ENCODE results near the gene SSH2. TPM values are rescaled to one million over a fixed set of nuclear protein-coding genes. Genes with fewer than 3 reads are reported as not detected.

SSH2 gene
- polyA plus RNA-seq, 1 donor from 2014 or later = 16.6 TPM

DNA sequence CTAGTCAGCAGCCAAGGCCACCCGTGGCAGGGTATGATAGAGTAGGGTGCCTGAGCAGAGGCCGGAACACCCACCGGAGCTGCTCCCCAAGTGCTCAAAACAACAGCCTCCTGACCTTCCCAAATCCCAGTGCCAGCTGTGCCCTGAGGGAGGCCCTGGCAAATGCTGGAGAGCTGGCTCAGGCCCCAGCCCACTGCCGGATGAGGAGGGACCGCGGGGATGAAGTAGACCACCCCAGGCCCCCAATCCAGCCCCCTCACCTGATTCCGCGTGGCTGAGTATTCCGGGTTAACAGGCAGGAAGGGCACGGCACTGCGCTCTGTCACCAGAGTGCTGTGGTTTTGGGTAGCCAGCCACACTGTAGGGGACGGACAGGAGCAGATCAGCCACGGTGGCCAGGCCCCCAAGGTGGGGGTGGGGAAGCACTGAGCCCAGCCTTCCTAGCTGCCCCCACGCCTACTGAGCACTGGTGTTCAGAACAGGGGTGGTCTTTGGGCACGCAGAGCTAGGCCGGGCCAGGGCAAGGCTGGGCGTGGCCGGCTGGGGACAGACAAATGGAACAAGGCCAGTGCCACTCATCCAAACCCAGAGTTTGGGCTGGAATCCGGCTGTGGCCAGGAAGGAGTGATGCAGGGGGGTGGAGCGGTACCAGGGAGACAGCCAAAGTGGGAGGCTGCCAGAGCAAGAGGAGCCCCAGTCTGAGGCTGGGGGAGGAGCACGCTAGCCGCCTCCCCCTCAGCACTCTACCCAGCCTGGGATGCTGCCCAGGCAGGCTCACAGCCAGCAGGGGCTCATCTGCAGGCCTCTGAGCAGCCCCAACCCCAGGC lies 352.4 kb downstream of the SSH2 start:
- Histone ChIP-seq H3K27ac (ENCODE audit: low read length) (no peak overlapping the region), H4K20me1 (ENCODE audit: insufficient read depth) (no peaks in the 10 kb centered on the region), H3K9me3 (ENCODE audit: low read length) (no peaks in the 10 kb centered on the region), H3K36me3 (ENCODE audit: insufficient read depth, low read length) (no peaks in the 10 kb centered on the region), H3K4me2 (ENCODE audit: low read length) (no peak overlapping the region), H3K79me2 (replicated peaks; ENCODE audit: insufficient read depth, low read length) (peaks cover 3% of the 10 kb centered on the region), H3K27me3 (ENCODE audit: insufficient read depth, low read depth, low read length) (no peaks in the 10 kb centered on the region), H3K9me2 (ENCODE audit: insufficient read depth, low read length) (no peaks in the 10 kb centered on the region), H3K4me3 (ENCODE audit: low read length) (no peak overlapping the region), H3K9ac (ENCODE audit: low read length) (no peak overlapping the region), H3F3A (ENCODE audit: insufficient read depth, low read length, poor library complexity, severe bottlenecking) (no peaks in the 10 kb centered on the region), H2AFZ (ENCODE audit: low read depth, low read length) (no peak overlapping the region)
- TF ChIP-seq SMC3 (conservative IDR thresholded peaks at IDR 0.05; ENCODE audit: poor library complexity) (no peak), RAD21 (conservative IDR thresholded peaks at IDR 0.05) (no peak), CTCF (IDR thresholded peaks at IDR 0.05; ENCODE audit: poor library complexity, severe bottlenecking) (no peak), EP300 (conservative IDR thresholded peaks at IDR 0.05; ENCODE audit: poor library complexity, severe bottlenecking) (no peak), EZH2 (IDR thresholded peaks at IDR 0.05; ENCODE audit: borderline replicate concordance, insufficient read depth, low read length, poor library complexity, severe bottlenecking) (no peak), MXI1 (conservative IDR thresholded peaks at IDR 0.05; ENCODE audit: poor library complexity, severe bottlenecking) (no peak), POLR2AphosphoS5 (IDR thresholded peaks at IDR 0.05) (no peak), TAF1 (IDR thresholded peaks at IDR 0.05; ENCODE audit: low read depth) (no peak)
- TF ChIP-seq, protein P1, sequence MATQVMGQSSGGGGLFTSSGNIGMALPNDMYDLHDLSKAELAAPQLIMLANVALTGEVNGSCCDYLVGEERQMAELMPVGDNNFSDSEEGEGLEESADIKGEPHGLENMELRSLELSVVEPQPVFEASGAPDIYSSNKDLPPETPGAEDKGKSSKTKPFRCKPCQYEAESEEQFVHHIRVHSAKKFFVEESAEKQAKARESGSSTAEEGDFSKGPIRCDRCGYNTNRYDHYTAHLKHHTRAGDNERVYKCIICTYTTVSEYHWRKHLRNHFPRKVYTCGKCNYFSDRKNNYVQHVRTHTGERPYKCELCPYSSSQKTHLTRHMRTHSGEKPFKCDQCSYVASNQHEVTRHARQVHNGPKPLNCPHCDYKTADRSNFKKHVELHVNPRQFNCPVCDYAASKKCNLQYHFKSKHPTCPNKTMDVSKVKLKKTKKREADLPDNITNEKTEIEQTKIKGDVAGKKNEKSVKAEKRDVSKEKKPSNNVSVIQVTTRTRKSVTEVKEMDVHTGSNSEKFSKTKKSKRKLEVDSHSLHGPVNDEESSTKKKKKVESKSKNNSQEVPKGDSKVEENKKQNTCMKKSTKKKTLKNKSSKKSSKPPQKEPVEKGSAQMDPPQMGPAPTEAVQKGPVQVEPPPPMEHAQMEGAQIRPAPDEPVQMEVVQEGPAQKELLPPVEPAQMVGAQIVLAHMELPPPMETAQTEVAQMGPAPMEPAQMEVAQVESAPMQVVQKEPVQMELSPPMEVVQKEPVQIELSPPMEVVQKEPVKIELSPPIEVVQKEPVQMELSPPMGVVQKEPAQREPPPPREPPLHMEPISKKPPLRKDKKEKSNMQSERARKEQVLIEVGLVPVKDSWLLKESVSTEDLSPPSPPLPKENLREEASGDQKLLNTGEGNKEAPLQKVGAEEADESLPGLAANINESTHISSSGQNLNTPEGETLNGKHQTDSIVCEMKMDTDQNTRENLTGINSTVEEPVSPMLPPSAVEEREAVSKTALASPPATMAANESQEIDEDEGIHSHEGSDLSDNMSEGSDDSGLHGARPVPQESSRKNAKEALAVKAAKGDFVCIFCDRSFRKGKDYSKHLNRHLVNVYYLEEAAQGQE (IDR thresholded peaks at IDR 0.05; ENCODE audit: borderline replicate concordance) = no peak

DNA sequence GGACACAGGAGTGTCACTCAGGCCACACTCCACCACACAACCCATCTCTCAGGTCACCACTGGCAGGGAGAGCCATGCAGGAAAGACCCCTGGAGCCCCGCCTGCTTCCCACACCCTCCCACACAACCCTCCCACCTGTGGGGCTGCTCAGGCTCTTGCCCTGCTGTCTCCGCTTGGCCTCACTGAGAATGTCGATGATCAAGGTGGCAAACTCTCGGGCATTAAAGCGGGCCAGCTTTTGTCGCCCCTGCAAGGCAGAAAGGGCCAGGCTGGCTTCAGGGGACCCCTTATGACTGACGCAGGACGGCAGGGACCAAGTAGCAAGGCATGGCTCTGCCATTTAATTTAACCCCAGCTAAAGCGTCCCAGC lies 353.0 kb downstream of the SSH2 start:
- TF ChIP-seq TAF1 (IDR thresholded peaks at IDR 0.05; ENCODE audit: low read depth) = no peak
- H2AFZ ChIP-seq (ENCODE audit: low read depth, low read length) = no peak overlapping the region
- H3K9me2 ChIP-seq (ENCODE audit: insufficient read depth, low read length) = no peaks in the 10 kb centered on the region
- H3F3A ChIP-seq (ENCODE audit: insufficient read depth, low read length, poor library complexity, severe bottlenecking) = no peaks in the 10 kb centered on the region
- no peaks in the 10 kb centered on the region for H3K79me2 ChIP-seq (replicated peaks; ENCODE audit: insufficient read depth, low read length)
- H3K9me3 ChIP-seq (ENCODE audit: low read length) = no peaks in the 10 kb centered on the region
- no peaks in the 10 kb centered on the region for H3K36me3 ChIP-seq (ENCODE audit: insufficient read depth, low read length)
- H3K27me3 ChIP-seq (ENCODE audit: insufficient read depth, low read depth, low read length) = no peaks in the 10 kb centered on the region
- no peak overlapping the region for H3K4me3 ChIP-seq (ENCODE audit: low read length)
- no peak overlapping the region for H3K9ac ChIP-seq (ENCODE audit: low read length)
- no peak overlapping the region for H3K27ac ChIP-seq (ENCODE audit: low read length)
- no peak overlapping the region for H3K4me2 ChIP-seq (ENCODE audit: low read length)
- H4K20me1 ChIP-seq (ENCODE audit: insufficient read depth) = no peaks in the 10 kb centered on the region

All from neural cell (in vitro differentiated cells).